ENCODE data around the gene RNF2. TPM values are rescaled to one million over a fixed set of nuclear protein-coding genes. Genes with fewer than 3 reads are reported as not detected.

RNF2 gene
- total and polyA plus RNA-seq, 2 donors (not counting 3 experiments of a cell fraction or from before 2014, with no cell fraction given): 13.6 to 30.6 TPM

GRCh38 chr1:185017338-185017737, 28.0 kb upstream of the RNF2 start:
- Histone ChIP-seq H4K20me1 (replicated peaks; ENCODE audit: control insufficient read depth, extremely low read depth, insufficient read depth, low read length) (no peaks in the 10 kb centered on the region), H3K27me3 (ENCODE audit: control insufficient read depth in 2 of 2, insufficient read depth in 2 of 2, low read length in 2 of 2) (no peaks in the 10 kb centered on the region), H3K36me3 (ENCODE audit: control insufficient read depth in 2 of 2, extremely low read depth in 1 of 2, insufficient read depth in 2 of 2, low read length in 2 of 2) (no peaks in the 10 kb centered on the region), H3K4me2 (ENCODE audit: insufficient read depth, low read length) (no peak overlapping the region), H3K27ac (ENCODE audit: insufficient read depth, low read depth, low read length) (no peak overlapping the region), H3K9me3 (replicated peaks; ENCODE audit: control insufficient read depth, insufficient read depth, low read length) (no peaks in the 10 kb centered on the region), H2AFZ (ENCODE audit: low read depth, low read length) (peak overlapping the region; percentile 40), H3K4me3 (replicated peaks in 1 of 3; ENCODE audit: insufficient read depth in 1 of 3, low read depth in 1 of 3, low read length in 3 of 3) (no peak overlapping the region), H3K9me1 (replicated peaks; ENCODE audit: control insufficient read depth, extremely low read depth, insufficient read depth, low read length) (no peaks in the 10 kb centered on the region), H3K9ac (replicated peaks; ENCODE audit: extremely low read depth, insufficient read depth, low read length) (no peak overlapping the region), H3K79me2 (ENCODE audit: control insufficient read depth, insufficient read depth, low read length) (no peaks in the 10 kb centered on the region), H3K4me1 (ENCODE audit: control insufficient read depth, extremely low read depth, insufficient read depth, low read length) (no peaks in the 10 kb centered on the region)
- peak; percentile 47 for DNase-seq (ENCODE audit: low read depth, low spot score)
- no peak for FAIRE-seq
- POLR2A ChIA-PET: no interaction called here
- CTCF ChIA-PET: no interaction called here
- intact Hi-C loops (cut with micrococcal nuclease) (no loop called here), dilution Hi-C loops (cut with MboI; ENCODE audit: extremely low pct_ligation_motif_present, low sequenced_read_pairs) (no loop called here)
- TF ChIP-seq MYC (IDR thresholded peaks at IDR 0.05; ENCODE audit: low read depth, low read length) (no peak), JUN (IDR thresholded peaks at IDR 0.05; ENCODE audit: borderline replicate concordance, insufficient read depth, insufficient read length, low read depth) (peak; percentile 39), POLR2A (IDR thresholded peaks at IDR 0.05; ENCODE audit: low read depth, low read length) (no peak), EZH2 (IDR thresholded peaks at IDR 0.05; ENCODE audit: borderline replicate concordance, low read depth, low read length, severe bottlenecking) (no peak), GATA2 (IDR thresholded peaks at IDR 0.05; ENCODE audit: insufficient read depth, insufficient read length, low read depth, low read length) (no peak), CTCF (IDR thresholded peaks at IDR 0.05; ENCODE audit: extremely low read depth in 1 of 2, insufficient read depth in 1 of 2, low read depth in 1 of 2, low read length in 2 of 2) (no peak), POLR2AphosphoS5 (IDR thresholded peaks at IDR 0.05; ENCODE audit: insufficient read depth, low read depth, low read length) (no peak), FOS (IDR thresholded peaks at IDR 0.05; ENCODE audit: borderline replicate concordance, insufficient read depth, low read length) (peak; percentile 76), MAX (IDR thresholded peaks at IDR 0.05; ENCODE audit: insufficient read depth, insufficient read length) (no peak)
- no TSS peak for BruUV-seq (replicated peaks)
